HG03442 (cell line): ENCODE results near the gene LCN12.
"Not testable (repeated sequence)": the region's sequence is repeated elsewhere in the genome, so short reads cannot be mapped to it uniquely, and the experiment has no call there.

ENCODE experiments used
- ATAC-seq: cut with Tn5 transposase; IDR thresholded peaks from one replicate; pipeline ENCODE4 v1.9.1; 2021; ENCODE audit warnings: mild to moderate bottlenecking, moderate library complexity; ENCODE audit not compliant: unreplicated experiment

LCN12 gene

GRCh38 chr9:136985027-136985602, 33.0 kb downstream of the LCN12 start:
- ATAC-seq, result no peak

- ATAC-seq, result no peak
Observed at GRCh38 chr9:136985853-136986252, 33.8 kb downstream of the LCN12 start.

GRCh38 chr9:136988872-136989271, 36.8 kb downstream of the LCN12 start:
- no peak for ATAC-seq

GRCh38 chr9:136990242-136990911, 38.3 kb downstream of the LCN12 start:
- no peak for ATAC-seq

GRCh38 chr9:136991993-136992818, 40.1 kb downstream of the LCN12 start, which contains the start of gene PAXX:
Gene PAXX (plus strand): TSS chr9:136992422. CDS start chr9:136992444, 22 bp downstream.
- peak; percentile 79 for ATAC-seq

GRCh38 chr9:136992819-136993369, 40.8 kb downstream of the LCN12 start:
- no peak for ATAC-seq

GRCh38 chr9:136994180-136994887, 42.3 kb downstream of the LCN12 start:
- no peak for ATAC-seq

- ATAC-seq, result no peak
Observed at GRCh38 chr9:136994888-136995230, 42.8 kb downstream of the LCN12 start.

GRCh38 chr9:136995362-136995761, 43.3 kb downstream of the LCN12 start:
- ATAC-seq, result no peak

GRCh38 chr9:136995772-136996311, 43.8 kb downstream of the LCN12 start:
- ATAC-seq, result no peak

- ATAC-seq, result no peak
Observed at GRCh38 chr9:136996361-136997292, 44.6 kb downstream of the LCN12 start, which contains the start of gene CLIC3. Gene CLIC3 (minus strand): TSS chr9:136996568. CDS start chr9:136996543, 25 bp downstream.

GRCh38 chr9:136997371-136997770, 45.3 kb downstream of the LCN12 start:
- ATAC-seq, result no peak

GRCh38 chr9:136997830-136998234, 45.8 kb downstream of the LCN12 start:
- ATAC-seq, result no peak

GRCh38 chr9:137000177-137000930, 48.3 kb downstream of the LCN12 start:
- no peak for ATAC-seq

GRCh38 chr9:137001857-137002645, 50.0 kb downstream of the LCN12 start:
- no peak for ATAC-seq

GRCh38 chr9:137002646-137003041, 50.6 kb downstream of the LCN12 start:
- ATAC-seq, result no peak

GRCh38 chr9:137004285-137004684, 52.2 kb downstream of the LCN12 start:
- not testable (repeated sequence) for ATAC-seq
